H9 (cell line): ENCODE results near the gene SLC5A12. TPM values are rescaled to one million over a fixed set of nuclear protein-coding genes. Genes with fewer than 3 reads are reported as not detected.

ENCODE experiments used
- DNase-seq: peaks from one replicate; pipeline ENCODE4 v3.0.0-alpha.2; 2017
- H2AFZ ChIP-seq: one replicate; pipeline ENCODE4 v1.6.1; 2013; ENCODE audit warnings: mild to moderate bottlenecking, low read length, control low read depth, moderate library complexity
- H2AK5ac ChIP-seq: 2 replicates; pipeline ENCODE4 v1.6.1; 2013; ENCODE audit warnings: low read length, control low read depth, mixed read lengths; ENCODE audit not compliant: insufficient read length
- H2BK120ac ChIP-seq: one replicate; pipeline ENCODE4 v1.6.1; 2013; ENCODE audit warnings: low read depth, mild to moderate bottlenecking, low read length, control low read depth, inconsistent platforms; ENCODE audit not compliant: poor library complexity, severe bottlenecking
- H2BK12ac ChIP-seq: 2 replicates; pipeline ENCODE4 v1.6.1; 2013; ENCODE audit warnings: low read length, control low read depth, mixed read lengths, low read depth; ENCODE audit not compliant: insufficient read length
- H2BK15ac ChIP-seq: 2 replicates; pipeline ENCODE4 v1.6.1; 2013; ENCODE audit warnings: low read depth, low read length, control low read depth
- H2BK20ac ChIP-seq: one replicate; pipeline ENCODE4 v1.6.1; 2013; ENCODE audit warnings: low read depth, mild to moderate bottlenecking, low read length, control low read depth, inconsistent platforms; ENCODE audit not compliant: poor library complexity, severe bottlenecking
- H2BK5ac ChIP-seq: 2 replicates; pipeline ENCODE4 v1.6.1; 2013; ENCODE audit warnings: low read length, control low read depth, mixed read lengths; ENCODE audit not compliant: insufficient read length
- H3K14ac ChIP-seq: 2 replicates; pipeline ENCODE4 v1.6.1; 2013; ENCODE audit warnings: low read length, control low read depth; ENCODE audit not compliant: insufficient read depth
- H3K18ac ChIP-seq: 2 replicates; pipeline ENCODE4 v1.6.1; 2013; ENCODE audit warnings: low read depth, mild to moderate bottlenecking, mixed read lengths, low read length, control low read depth; ENCODE audit not compliant: insufficient read length
- H3K23ac ChIP-seq: 2 replicates; pipeline ENCODE4 v1.6.1; 2013; ENCODE audit warnings: low read length, control low read depth, mixed read lengths, low read depth; ENCODE audit not compliant: insufficient read length
- H3K23me2 ChIP-seq: 2 replicates; pipeline ENCODE4 v1.6.1; 2013; ENCODE audit warnings: low read depth, mild to moderate bottlenecking, mixed read lengths, low read length, control low read depth; ENCODE audit not compliant: insufficient read length, poor library complexity, severe bottlenecking
- H3K27ac ChIP-seq: 2 replicates; pipeline ENCODE4 v1.5.1; 2013; ENCODE audit warnings: low read length, control low read depth, mixed read lengths, low read depth; ENCODE audit not compliant: insufficient read length
- H3K27me3 ChIP-seq: 2 replicates; pipeline ENCODE4 v1.6.1; 2013; ENCODE audit warnings: low read length, control low read depth, inconsistent platforms; ENCODE audit not compliant: insufficient read depth
- H3K4ac ChIP-seq: 2 replicates; pipeline ENCODE4 v1.6.1; 2013; ENCODE audit warnings: low read depth, mild to moderate bottlenecking, control low read depth, inconsistent platforms, low read length, moderate library complexity
- H3K4me1 ChIP-seq: 2 replicates; pipeline ENCODE4 v1.6.1; 2013; ENCODE audit warnings: low read length, control low read depth, inconsistent platforms; ENCODE audit not compliant: insufficient read depth
- H3K4me2 ChIP-seq: 2 replicates; pipeline ENCODE4 v1.6.1; 2013; ENCODE audit warnings: low read length, control low read depth, mixed read lengths; ENCODE audit not compliant: insufficient read length, insufficient read depth
- H3K56ac ChIP-seq: 2 replicates; pipeline ENCODE4 v1.6.1; 2013; ENCODE audit warnings: low read depth, mild to moderate bottlenecking, mixed read lengths, low read length, control low read depth; ENCODE audit not compliant: insufficient read length
- H3K79me1 ChIP-seq: 2 replicates; pipeline ENCODE4 v1.6.1; 2013; ENCODE audit warnings: low read depth, mild to moderate bottlenecking, moderate library complexity, low read length, control low read depth, inconsistent platforms; ENCODE audit not compliant: insufficient read depth, poor library complexity, severe bottlenecking
- H3K79me2 ChIP-seq: 2 replicates; pipeline ENCODE4 v1.6.1; 2013; ENCODE audit warnings: low read length, control low read depth, inconsistent platforms; ENCODE audit not compliant: insufficient read depth
- H3K9ac ChIP-seq: 2 replicates; pipeline ENCODE4 v1.6.1; 2013; ENCODE audit warnings: low read length, control low read depth, mixed read lengths; ENCODE audit not compliant: insufficient read length; ENCODE audit errors: extremely low read depth
- H3K9me3 ChIP-seq: one replicate; pipeline ENCODE4 v1.6.1; 2013; ENCODE audit warnings: low read depth, low read length, inconsistent platforms; ENCODE audit not compliant: control insufficient read depth
- H3T11ph ChIP-seq: one replicate; pipeline ENCODE4 v1.6.1; 2013; ENCODE audit warnings: mild to moderate bottlenecking, low read length, control low read depth, inconsistent platforms
- H4K20me1 ChIP-seq: one replicate; pipeline ENCODE4 v1.6.1; 2013; ENCODE audit not compliant: control insufficient read depth, insufficient read length, insufficient read depth
- H4K5ac ChIP-seq: 2 replicates; pipeline ENCODE4 v1.6.1; 2013; ENCODE audit warnings: low read depth, mild to moderate bottlenecking, mixed read lengths, low read length, control low read depth; ENCODE audit not compliant: insufficient read length
- H4K8ac ChIP-seq: replicated peaks from 2 replicates; pipeline ENCODE4 v1.6.1; 2013; ENCODE audit warnings: low read length, control low read depth, mixed read lengths, low read depth; ENCODE audit not compliant: insufficient read length
- H4K91ac ChIP-seq: 2 replicates; pipeline ENCODE4 v1.6.1; 2013; ENCODE audit warnings: low read depth, mild to moderate bottlenecking, moderate library complexity, mixed read lengths, low read length, control low read depth; ENCODE audit not compliant: insufficient read length
- H3K27ac Mint-ChIP-seq, 3 experiments: 2 replicates in 2 of 3; 3 replicates in 1 of 3; pipeline ENCODE4 v1.8.0; 2020 to 2021; ENCODE audit warnings: mixed read lengths in 3 of 3, mild to moderate bottlenecking in 1 of 3, moderate library complexity in 1 of 3
- H3K27me3 Mint-ChIP-seq: 2 replicates; pipeline ENCODE4 v1.8.0; 2021; ENCODE audit warnings: low read depth, mild to moderate bottlenecking, moderate library complexity, mixed read lengths
- H3K36me3 Mint-ChIP-seq, 3 experiments: 2 replicates in 2 of 3; 3 replicates in 1 of 3; pipeline ENCODE4 v1.8.0; 2020 to 2021; ENCODE audit warnings: low read depth in 3 of 3, mixed read lengths in 3 of 3; ENCODE audit not compliant: insufficient read depth in 1 of 3
- H3K4me1 Mint-ChIP-seq, 2 experiments: 2 replicates each; pipeline ENCODE4 v1.8.0; 2020; ENCODE audit warnings: mixed read lengths in 2 of 2
- H3K4me3 Mint-ChIP-seq, 2 experiments: 2 replicates in 1 of 2; 3 replicates in 1 of 2; pipeline ENCODE4 v1.8.0; 2020 to 2021; ENCODE audit warnings: mild to moderate bottlenecking in 2 of 2, mixed read lengths in 2 of 2, moderate library complexity in 1 of 2
- H3K9me3 Mint-ChIP-seq, 2 experiments: 2 replicates in 1 of 2; 3 replicates in 1 of 2; pipeline ENCODE4 v1.8.0; 2020; ENCODE audit warnings: mild to moderate bottlenecking in 2 of 2, mixed read lengths in 2 of 2, moderate library complexity in 1 of 2
- CTCF ChIP-seq: fragments of 200-600 bp; sonication (generic); conservative IDR thresholded peaks from 3 replicates; pipeline ENCODE4 v1.8.0; 2021; ENCODE audit warnings: antibody characterized with exemption, mild to moderate bottlenecking
- WGBS: extraction: QIAGEN DNeasy Blood & Tissue Kit; methylation state at CpG from one replicate; pipeline ENCODE4 v1.1.7; 2013; ENCODE audit warnings: missing lambda C conversion rate, low lambda C conversion rate, mixed read lengths; ENCODE audit not compliant: insufficient read length; ENCODE audit errors: extremely low coverage; 5-methylcytosine and 5-hydroxymethylcytosine counted together
- total RNA-seq: library from RNA; stranded (reverse); gene quantifications from 2 replicates; pipeline ENCODE4 v1.2.1, GENCODE V29; 2021

Gene SLC5A12
- total RNA-seq, 1 experiment from 2014 or later: 2.7 TPM

- Histone ChIP-seq H3K27ac (no peak overlapping the region), H2BK15ac (no peak overlapping the region), H3T11ph (no peak overlapping the region), H3K4me1 (no peaks in the 10 kb centered on the region), H3K56ac (no peak overlapping the region), H3K79me1 (no peaks in the 10 kb centered on the region), H3K79me2 (no peaks in the 10 kb centered on the region), H3K4me2 (no peak overlapping the region), H4K8ac (no peak overlapping the region), H3K23ac (no peak overlapping the region), H3K9ac (no peak overlapping the region), H3K14ac (no peak overlapping the region), H2BK5ac (no peak overlapping the region), H4K5ac (no peak overlapping the region), H4K20me1 (no peaks in the 10 kb centered on the region), H2BK12ac (no peak overlapping the region), H3K27me3 (no peaks in the 10 kb centered on the region), H2AK5ac (no peak overlapping the region), H3K4ac (no peak overlapping the region), H2BK20ac (no peak overlapping the region), H3K23me2 (no peaks in the 10 kb centered on the region), H2BK120ac (no peak overlapping the region), H3K18ac (no peak overlapping the region), H2AFZ (no peak overlapping the region), H3K9me3 (no peaks in the 10 kb centered on the region), H4K91ac (no peak overlapping the region)
- WGBS: no CpG with 5 or more reads among the region's 1 CpG
- Mint-ChIP-seq H3K27ac (no peak overlapping the region), H3K27me3 (no peaks in the 10 kb centered on the region), H3K36me3 (no peaks in the 10 kb centered on the region), H3K4me3 (no peak overlapping the region), H3K4me1 (peaks cover 4 to 9% of the 10 kb centered on the region in 2 experiments), H3K9me3 (no peaks in the 10 kb centered on the region)
- no peak for DNase-seq
- TF ChIP-seq CTCF: no peak
These were observed 55.9 kb downstream of the SLC5A12 start for GRCh38 chr11:26665946-26666345.
